HEK293 (cell line): Measurements from ENCODE around the gene KDM3B.

Experiments used
- GLIS1 ChIP-seq: fragments of 450-650 bp; formaldehyde crosslinking; IDR thresholded peaks from 2 replicates; pipeline ENCODE4 v1.5.1; 2016; ENCODE audit warnings: missing biosample characterization, missing genetic modification characterization
- HOXA7 ChIP-seq: sonication (generic); formaldehyde crosslinking; IDR thresholded peaks from 2 replicates; pipeline ENCODE4 v1.8.1; 2022; ENCODE audit warnings: missing genetic modification reagents, borderline replicate concordance
- HOXC10 ChIP-seq: sonication (generic); formaldehyde crosslinking; IDR thresholded peaks from 2 replicates; pipeline ENCODE4 v1.8.1; 2023; ENCODE audit warnings: mild to moderate bottlenecking, missing genetic modification reagents
- KLF8 ChIP-seq: fragments of 450-650 bp; formaldehyde crosslinking; IDR thresholded peaks from 2 replicates; pipeline ENCODE4 v1.5.1; 2016; ENCODE audit warnings: missing biosample characterization, missing genetic modification characterization
- REPIN1 ChIP-seq: fragments of 450-650 bp; formaldehyde crosslinking; IDR thresholded peaks from 2 replicates; pipeline ENCODE4 v1.5.1; 2017; ENCODE audit warnings: missing biosample characterization, missing genetic modification characterization, low read depth
- SP3 ChIP-seq: fragments of 450-650 bp; formaldehyde crosslinking; IDR thresholded peaks from 2 replicates; pipeline ENCODE4 v1.5.1; 2016; ENCODE audit warnings: missing biosample characterization, missing genetic modification characterization
- YY1 ChIP-seq: fragments of 450-650 bp; formaldehyde crosslinking; IDR thresholded peaks from 2 replicates; pipeline ENCODE4 v1.5.1; 2018; ENCODE audit warnings: missing biosample characterization, missing genetic modification characterization
- YY2 ChIP-seq: fragments of 450-650 bp; formaldehyde crosslinking; IDR thresholded peaks from 2 replicates; pipeline ENCODE4 v1.5.1; 2016; ENCODE audit warnings: missing biosample characterization, missing genetic modification characterization
- ZBTB20 ChIP-seq: fragments of 450-650 bp; formaldehyde crosslinking; IDR thresholded peaks from 2 replicates; pipeline ENCODE4 v1.5.1; 2016; ENCODE audit warnings: missing biosample characterization, missing genetic modification characterization
- ZNF121 ChIP-seq: fragments of 450-650 bp; formaldehyde crosslinking; IDR thresholded peaks from 2 replicates; pipeline ENCODE4 v1.5.1; 2016; ENCODE audit warnings: missing biosample characterization, missing genetic modification characterization
- ZNF16 ChIP-seq: fragments of 450-650 bp; formaldehyde crosslinking; IDR thresholded peaks from 2 replicates; pipeline ENCODE4 v1.5.1; 2016; ENCODE audit warnings: low read depth, missing biosample characterization, missing genetic modification characterization
- ZNF266 ChIP-seq: fragments of 450-650 bp; formaldehyde crosslinking; IDR thresholded peaks from 2 replicates; pipeline ENCODE4 v1.5.1; 2016; ENCODE audit warnings: missing biosample characterization, missing genetic modification characterization, low read depth
- ZNF335 ChIP-seq: fragments of 450-650 bp; formaldehyde crosslinking; conservative IDR thresholded peaks from 2 replicates; pipeline ENCODE4 v1.5.1; 2016; ENCODE audit warnings: missing biosample characterization, missing genetic modification characterization
- ZNF514 ChIP-seq: fragments of 450-650 bp; formaldehyde crosslinking; IDR thresholded peaks from 2 replicates; pipeline ENCODE4 v1.5.1; 2016; ENCODE audit warnings: missing biosample characterization, missing genetic modification characterization
- ZNF549 ChIP-seq: fragments of 450-650 bp; IDR thresholded peaks from 2 replicates; pipeline ENCODE4 v1.5.1; 2018; ENCODE audit warnings: missing biosample characterization, missing genetic modification characterization, mild to moderate bottlenecking, inconsistent platforms, moderate library complexity
- ZNF558 ChIP-seq: fragments of 450-650 bp; formaldehyde crosslinking; IDR thresholded peaks from 2 replicates; pipeline ENCODE4 v1.5.1; 2016; ENCODE audit warnings: missing biosample characterization, missing genetic modification characterization
- ZNF600 ChIP-seq: fragments of 450-650 bp; formaldehyde crosslinking; IDR thresholded peaks from 2 replicates; pipeline ENCODE4 v1.5.1; 2016; ENCODE audit warnings: missing biosample characterization, missing genetic modification characterization
- ZNF621 ChIP-seq: fragments of 450-650 bp; formaldehyde crosslinking; IDR thresholded peaks from 2 replicates; pipeline ENCODE4 v1.5.1; 2017; ENCODE audit warnings: missing biosample characterization, missing genetic modification characterization
- ZNF624 ChIP-seq: fragments of 450-650 bp; formaldehyde crosslinking; IDR thresholded peaks from 2 replicates; pipeline ENCODE4 v1.5.1; 2017; ENCODE audit warnings: missing biosample characterization, missing genetic modification characterization
- ZNF658 ChIP-seq: fragments of 450-650 bp; formaldehyde crosslinking; IDR thresholded peaks from 2 replicates; pipeline ENCODE4; 2016; ENCODE audit warnings: missing biosample characterization, missing genetic modification characterization
- ZNF747 ChIP-seq: fragments of 450-650 bp; formaldehyde crosslinking; IDR thresholded peaks from 2 replicates; pipeline ENCODE4 v1.5.1; 2016; ENCODE audit warnings: missing biosample characterization, missing genetic modification characterization
- ZNF76 ChIP-seq: fragments of 450-650 bp; formaldehyde crosslinking; IDR thresholded peaks from 2 replicates; pipeline ENCODE4; 2016; ENCODE audit warnings: low read depth, missing biosample characterization, missing genetic modification characterization, borderline replicate concordance
- ZSCAN30 ChIP-seq: fragments of 450-650 bp; IDR thresholded peaks from 2 replicates; pipeline ENCODE4 v1.5.1; 2018; ENCODE audit warnings: missing biosample characterization, mild to moderate bottlenecking, missing genetic modification characterization, moderate library complexity
- TF ChIP-seq, protein P1 (sequence below): fragments of 450-650 bp; formaldehyde crosslinking; IDR thresholded peaks from 2 replicates; pipeline ENCODE4 v1.5.1; 2016; ENCODE audit warnings: missing biosample characterization, missing genetic modification characterization
- TF ChIP-seq, protein P2 (sequence below): fragments of 450-650 bp; formaldehyde crosslinking; IDR thresholded peaks from 2 replicates; pipeline ENCODE4; 2016; ENCODE audit warnings: missing biosample characterization, missing genetic modification characterization
- TF ChIP-seq, protein P3 (sequence below): fragments of 450-650 bp; formaldehyde crosslinking; IDR thresholded peaks from 2 replicates; pipeline ENCODE4 v1.5.1; 2016; ENCODE audit warnings: missing biosample characterization, missing genetic modification characterization
- TF ChIP-seq, protein P4 (sequence below): fragments of 450-650 bp; formaldehyde crosslinking; IDR thresholded peaks from 2 replicates; pipeline ENCODE4 v1.5.1; 2016; ENCODE audit warnings: missing biosample characterization, missing genetic modification characterization, low read depth
- TF ChIP-seq, protein P5 (sequence below): fragments of 450-650 bp; formaldehyde crosslinking; IDR thresholded peaks from 2 replicates; pipeline ENCODE4 v1.5.1; 2016; ENCODE audit warnings: missing biosample characterization, missing genetic modification characterization
- TF ChIP-seq, protein P6 (sequence below): fragments of 450-650 bp; formaldehyde crosslinking; IDR thresholded peaks from 2 replicates; pipeline ENCODE4 v1.5.1; 2016; ENCODE audit warnings: missing biosample characterization, missing genetic modification characterization

KDM3B gene

DNA sequence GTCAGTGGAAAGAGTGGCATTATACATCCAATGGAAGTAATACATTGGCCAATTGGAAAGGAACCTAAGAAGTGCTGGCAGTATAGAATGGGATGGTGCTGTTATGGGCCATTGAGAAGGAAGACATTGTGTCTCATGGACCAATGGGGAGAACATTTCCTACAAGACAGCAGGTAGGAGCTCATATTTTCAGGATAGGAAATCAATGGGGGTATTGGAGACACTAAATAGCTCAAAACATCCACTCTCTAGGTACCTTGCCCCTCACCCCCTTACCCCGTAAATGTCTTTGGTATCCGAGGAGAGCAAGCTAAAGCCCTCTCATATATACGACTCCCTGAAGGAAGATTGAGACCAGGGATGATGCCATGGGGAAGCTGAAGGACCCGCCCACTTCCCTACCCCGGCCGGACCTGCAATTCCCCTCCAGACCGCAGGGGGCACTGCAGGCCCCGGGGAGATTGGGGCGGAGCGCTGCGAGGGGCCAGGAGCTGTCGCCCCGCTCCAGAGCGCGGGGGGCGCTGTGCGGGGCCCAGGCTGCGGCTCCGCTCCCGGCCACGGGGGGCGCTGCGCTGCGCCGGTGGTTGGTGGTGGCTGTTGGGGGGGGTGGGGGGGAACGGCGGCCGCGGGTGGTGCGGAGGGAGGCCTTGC is at the start of gene KDM3B (continued):
- no peak; the same call in 1 of the 2 replicates for TF ChIP-seq ZNF76
- no peak for TF ChIP-seq ZNF747 (tag by site-specific recombination)
- no peak for TF ChIP-seq ZNF549 (tag by site-specific recombination)
- TF ChIP-seq HOXA7 (CRISPR knock-in tag) = no peak
- no peak for TF ChIP-seq ZNF514 (tag by site-specific recombination)
- TF ChIP-seq SP3 (tag by site-specific recombination) = peak; percentile 58
- no peak for TF ChIP-seq ZNF121 (tag by site-specific recombination)
- TF ChIP-seq, protein P1, sequence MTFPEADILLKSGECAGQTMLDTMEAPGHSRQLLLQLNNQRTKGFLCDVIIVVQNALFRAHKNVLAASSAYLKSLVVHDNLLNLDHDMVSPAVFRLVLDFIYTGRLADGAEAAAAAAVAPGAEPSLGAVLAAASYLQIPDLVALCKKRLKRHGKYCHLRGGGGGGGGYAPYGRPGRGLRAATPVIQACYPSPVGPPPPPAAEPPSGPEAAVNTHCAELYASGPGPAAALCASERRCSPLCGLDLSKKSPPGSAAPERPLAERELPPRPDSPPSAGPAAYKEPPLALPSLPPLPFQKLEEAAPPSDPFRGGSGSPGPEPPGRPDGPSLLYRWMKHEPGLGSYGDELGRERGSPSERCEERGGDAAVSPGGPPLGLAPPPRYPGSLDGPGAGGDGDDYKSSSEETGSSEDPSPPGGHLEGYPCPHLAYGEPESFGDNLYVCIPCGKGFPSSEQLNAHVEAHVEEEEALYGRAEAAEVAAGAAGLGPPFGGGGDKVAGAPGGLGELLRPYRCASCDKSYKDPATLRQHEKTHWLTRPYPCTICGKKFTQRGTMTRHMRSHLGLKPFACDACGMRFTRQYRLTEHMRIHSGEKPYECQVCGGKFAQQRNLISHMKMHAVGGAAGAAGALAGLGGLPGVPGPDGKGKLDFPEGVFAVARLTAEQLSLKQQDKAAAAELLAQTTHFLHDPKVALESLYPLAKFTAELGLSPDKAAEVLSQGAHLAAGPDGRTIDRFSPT = no peak
- no peak for TF ChIP-seq ZNF335 (tag by site-specific recombination)
- no peak for TF ChIP-seq YY2
- TF ChIP-seq, protein P2, sequence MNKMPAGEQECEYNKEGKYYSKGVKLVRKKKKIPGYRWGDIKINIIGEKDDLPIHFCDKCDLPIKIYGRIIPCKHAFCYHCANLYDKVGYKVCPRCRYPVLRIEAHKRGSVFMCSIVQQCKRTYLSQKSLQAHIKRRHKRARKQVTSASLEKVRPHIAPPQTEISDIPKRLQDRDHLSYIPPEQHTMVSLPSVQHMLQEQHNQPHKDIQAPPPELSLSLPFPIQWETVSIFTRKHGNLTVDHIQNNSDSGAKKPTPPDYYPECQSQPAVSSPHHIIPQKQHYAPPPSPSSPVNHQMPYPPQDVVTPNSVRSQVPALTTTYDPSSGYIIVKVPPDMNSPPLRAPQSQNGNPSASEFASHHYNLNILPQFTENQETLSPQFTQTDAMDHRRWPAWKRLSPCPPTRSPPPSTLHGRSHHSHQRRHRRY (tag by site-specific recombination) = no peak
- TF ChIP-seq, protein P3, sequence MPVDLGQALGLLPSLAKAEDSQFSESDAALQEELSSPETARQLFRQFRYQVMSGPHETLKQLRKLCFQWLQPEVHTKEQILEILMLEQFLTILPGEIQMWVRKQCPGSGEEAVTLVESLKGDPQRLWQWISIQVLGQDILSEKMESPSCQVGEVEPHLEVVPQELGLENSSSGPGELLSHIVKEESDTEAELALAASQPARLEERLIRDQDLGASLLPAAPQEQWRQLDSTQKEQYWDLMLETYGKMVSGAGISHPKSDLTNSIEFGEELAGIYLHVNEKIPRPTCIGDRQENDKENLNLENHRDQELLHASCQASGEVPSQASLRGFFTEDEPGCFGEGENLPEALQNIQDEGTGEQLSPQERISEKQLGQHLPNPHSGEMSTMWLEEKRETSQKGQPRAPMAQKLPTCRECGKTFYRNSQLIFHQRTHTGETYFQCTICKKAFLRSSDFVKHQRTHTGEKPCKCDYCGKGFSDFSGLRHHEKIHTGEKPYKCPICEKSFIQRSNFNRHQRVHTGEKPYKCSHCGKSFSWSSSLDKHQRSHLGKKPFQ (tag by site-specific recombination) = no peak
- no peak for TF ChIP-seq ZNF624 (tag by site-specific recombination)
- TF ChIP-seq, protein P4, sequence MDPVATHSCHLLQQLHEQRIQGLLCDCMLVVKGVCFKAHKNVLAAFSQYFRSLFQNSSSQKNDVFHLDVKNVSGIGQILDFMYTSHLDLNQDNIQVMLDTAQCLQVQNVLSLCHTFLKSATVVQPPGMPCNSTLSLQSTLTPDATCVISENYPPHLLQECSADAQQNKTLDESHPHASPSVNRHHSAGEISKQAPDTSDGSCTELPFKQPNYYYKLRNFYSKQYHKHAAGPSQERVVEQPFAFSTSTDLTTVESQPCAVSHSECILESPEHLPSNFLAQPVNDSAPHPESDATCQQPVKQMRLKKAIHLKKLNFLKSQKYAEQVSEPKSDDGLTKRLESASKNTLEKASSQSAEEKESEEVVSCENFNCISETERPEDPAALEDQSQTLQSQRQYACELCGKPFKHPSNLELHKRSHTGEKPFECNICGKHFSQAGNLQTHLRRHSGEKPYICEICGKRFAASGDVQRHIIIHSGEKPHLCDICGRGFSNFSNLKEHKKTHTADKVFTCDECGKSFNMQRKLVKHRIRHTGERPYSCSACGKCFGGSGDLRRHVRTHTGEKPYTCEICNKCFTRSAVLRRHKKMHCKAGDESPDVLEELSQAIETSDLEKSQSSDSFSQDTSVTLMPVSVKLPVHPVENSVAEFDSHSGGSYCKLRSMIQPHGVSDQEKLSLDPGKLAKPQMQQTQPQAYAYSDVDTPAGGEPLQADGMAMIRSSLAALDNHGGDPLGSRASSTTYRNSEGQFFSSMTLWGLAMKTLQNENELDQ (tag by site-specific recombination) = no peak
- TF ChIP-seq ZNF16 (tag by site-specific recombination) = no peak
- peak; percentile 42; the same call in 1 of the 2 replicates for TF ChIP-seq ZNF600 (tag by site-specific recombination)
- TF ChIP-seq REPIN1 (tag by site-specific recombination) = peak; percentile 92
- no peak for TF ChIP-seq ZNF266
- TF ChIP-seq ZBTB20 (tag by site-specific recombination) = no peak
- TF ChIP-seq, protein P5, sequence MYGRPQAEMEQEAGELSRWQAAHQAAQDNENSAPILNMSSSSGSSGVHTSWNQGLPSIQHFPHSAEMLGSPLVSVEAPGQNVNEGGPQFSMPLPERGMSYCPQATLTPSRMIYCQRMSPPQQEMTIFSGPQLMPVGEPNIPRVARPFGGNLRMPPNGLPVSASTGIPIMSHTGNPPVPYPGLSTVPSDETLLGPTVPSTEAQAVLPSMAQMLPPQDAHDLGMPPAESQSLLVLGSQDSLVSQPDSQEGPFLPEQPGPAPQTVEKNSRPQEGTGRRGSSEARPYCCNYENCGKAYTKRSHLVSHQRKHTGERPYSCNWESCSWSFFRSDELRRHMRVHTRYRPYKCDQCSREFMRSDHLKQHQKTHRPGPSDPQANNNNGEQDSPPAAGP = 0 out of 2 replicates have a peak, but pooled peaks have one; percentile 73
- TF ChIP-seq, protein P6, sequence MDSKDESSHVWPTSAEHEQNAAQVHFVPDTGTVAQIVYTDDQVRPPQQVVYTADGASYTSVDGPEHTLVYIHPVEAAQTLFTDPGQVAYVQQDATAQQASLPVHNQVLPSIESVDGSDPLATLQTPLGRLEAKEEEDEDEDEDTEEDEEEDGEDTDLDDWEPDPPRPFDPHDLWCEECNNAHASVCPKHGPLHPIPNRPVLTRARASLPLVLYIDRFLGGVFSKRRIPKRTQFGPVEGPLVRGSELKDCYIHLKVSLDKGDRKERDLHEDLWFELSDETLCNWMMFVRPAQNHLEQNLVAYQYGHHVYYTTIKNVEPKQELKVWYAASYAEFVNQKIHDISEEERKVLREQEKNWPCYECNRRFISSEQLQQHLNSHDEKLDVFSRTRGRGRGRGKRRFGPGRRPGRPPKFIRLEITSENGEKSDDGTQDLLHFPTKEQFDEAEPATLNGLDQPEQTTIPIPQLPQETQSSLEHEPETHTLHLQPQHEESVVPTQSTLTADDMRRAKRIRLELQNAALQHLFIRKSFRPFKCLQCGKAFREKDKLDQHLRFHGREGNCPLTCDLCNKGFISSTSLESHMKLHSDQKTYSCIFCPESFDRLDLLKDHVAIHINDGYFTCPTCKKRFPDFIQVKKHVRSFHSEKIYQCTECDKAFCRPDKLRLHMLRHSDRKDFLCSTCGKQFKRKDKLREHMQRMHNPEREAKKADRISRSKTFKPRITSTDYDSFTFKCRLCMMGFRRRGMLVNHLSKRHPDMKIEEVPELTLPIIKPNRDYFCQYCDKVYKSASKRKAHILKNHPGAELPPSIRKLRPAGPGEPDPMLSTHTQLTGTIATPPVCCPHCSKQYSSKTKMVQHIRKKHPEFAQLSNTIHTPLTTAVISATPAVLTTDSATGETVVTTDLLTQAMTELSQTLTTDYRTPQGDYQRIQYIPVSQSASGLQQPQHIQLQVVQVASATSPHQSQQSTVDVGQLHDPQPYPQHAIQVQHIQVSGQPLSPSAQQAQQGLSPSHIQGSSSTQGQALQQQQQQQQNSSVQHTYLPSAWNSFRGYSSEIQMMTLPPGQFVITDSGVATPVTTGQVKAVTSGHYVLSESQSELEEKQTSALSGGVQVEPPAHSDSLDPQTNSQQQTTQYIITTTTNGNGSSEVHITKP (tag by site-specific recombination) = no peak; the same call in 1 of the 2 replicates
- peak; percentile 95 for TF ChIP-seq ZSCAN30 (tag by site-specific recombination)
- peak; percentile 55; the same call in 1 of the 2 replicates for TF ChIP-seq GLIS1
- TF ChIP-seq ZNF558 = no peak
- no peak for TF ChIP-seq HOXC10 (CRISPR knock-in tag)
- no peak for TF ChIP-seq YY1 (tag by site-specific recombination)
- TF ChIP-seq ZNF658 = no peak
- TF ChIP-seq KLF8 (tag by site-specific recombination) = peak; percentile 86
- TF ChIP-seq ZNF621 = no peak
